GM12878 (cell line): Measurements from ENCODE around the gene HOXB3. TPM values are rescaled to one million over a fixed set of nuclear protein-coding genes. Genes with fewer than 3 reads are reported as not detected.

Source experiments
- ATAC-seq: fragments of 200-7000 bp; cut with Tn5 transposase; 3 replicates; pipeline ENCODE4 v1.9.1; 2020; ENCODE audit warnings: mild to moderate bottlenecking, moderate library complexity
- BruUV-seq: library from RNA; stranded (reverse); fragments of 400-500 nt; replicated peaks from 2 replicates; lab custom pipeline; 2021; lab: Mats Ljungman, UMichigan
- CTCF ChIA-PET: fragments of 300-600 bp; sonication (Branson Sonifier 250); formaldehyde crosslinking; extraction: SDS; loops from one replicate; lab custom pipeline; 2021; ENCODE audit warnings: inconsistent platforms; lab: Yijun Ruan, JAX
- POLR2A ChIA-PET: fragments of 350-600 bp; formaldehyde crosslinking; extraction: SDS; loops from one replicate; lab custom pipeline; 2021; ENCODE audit warnings: inconsistent platforms; lab: Charles Lee
- RAD21 ChIA-PET: fragments of 300-600 bp; sonication (Branson Sonifier 250); formaldehyde crosslinking; loops from one replicate; lab custom pipeline; 2023; ENCODE audit warnings: antibody characterized with exemption; ENCODE audit not compliant: unreplicated experiment; lab: Charles Lee
- SMC1A ChIA-PET: fragments of 300-600 bp; sonication (Branson Sonifier 250); formaldehyde crosslinking; loops from one replicate; lab custom pipeline; 2023; ENCODE audit not compliant: unreplicated experiment, uncharacterized antibody; lab: Charles Lee
- DNase-seq: peaks from one replicate; pipeline ENCODE4 v3.0.0-alpha.2; 2011; ENCODE audit warnings: low read depth, low spot score
- FAIRE-seq: peaks from 3 replicates; lab custom pipeline; 2011; peaks lifted over from hg19 to GRCh38; lab: Jason Lieb, UNC
- H2AFZ ChIP-seq: 2 replicates; pipeline ENCODE4 v1.6.0; 2011; ENCODE audit warnings: low read depth, low read length, control low read depth; ENCODE audit not compliant: control insufficient read depth
- H3K27ac ChIP-seq: 2 replicates; pipeline ENCODE4 v1.5.1; 2011; ENCODE audit warnings: control low read depth; ENCODE audit not compliant: control insufficient read depth, insufficient read depth
- H3K27me3 ChIP-seq, 2 experiments: replicated peaks in 1 of 2; 2 replicates each; pipeline versions ENCODE4 v1.6.0 to v1.6.1; 2011; ENCODE audit warnings: low read length in 1 of 2; ENCODE audit not compliant: control insufficient read depth in 2 of 2, insufficient read depth in 2 of 2
- H3K36me3 ChIP-seq, 2 experiments: 2 replicates each; pipeline ENCODE4 v1.5.1; 2011; ENCODE audit warnings: low read length in 1 of 2; ENCODE audit not compliant: control insufficient read depth in 2 of 2, insufficient read depth in 2 of 2
- H3K4me1 ChIP-seq: 2 replicates; pipeline ENCODE4 v1.6.1; 2011; ENCODE audit warnings: mild to moderate bottlenecking, low read length, moderate library complexity, mixed read lengths; ENCODE audit not compliant: control insufficient read depth, insufficient read depth
- H3K4me2 ChIP-seq: 2 replicates; pipeline ENCODE4 v1.6.0; 2011; ENCODE audit warnings: control low read depth; ENCODE audit not compliant: control insufficient read depth, insufficient read depth
- H3K4me3 ChIP-seq: fragments of 200-600 bp; sonication (generic); 2 replicates; pipeline ENCODE4 v1.5.1; 2016
- H3K79me2 ChIP-seq: 2 replicates; pipeline ENCODE4 v1.6.0; 2011; ENCODE audit warnings: low read length; ENCODE audit not compliant: control insufficient read depth, insufficient read depth
- H3K9ac ChIP-seq: 2 replicates; pipeline ENCODE4 v1.8.0; 2011; ENCODE audit warnings: low read length, control low read depth, mixed read lengths; ENCODE audit not compliant: control insufficient read depth, insufficient read depth
- H3K9me3 ChIP-seq: replicated peaks from 3 replicates; pipeline ENCODE4 v1.5.1; 2011; ENCODE audit warnings: mild to moderate bottlenecking, low read length; ENCODE audit not compliant: control insufficient read depth, insufficient read depth
- H4K20me1 ChIP-seq: 2 replicates; pipeline ENCODE4 v1.6.0; 2011; ENCODE audit not compliant: control insufficient read depth, insufficient read depth
- EGR1 ChIP-seq, 2 experiments: IDR thresholded peaks; 1 replicate in 1 of 2; 2 replicates in 1 of 2; pipeline ENCODE4 v1.6.1; 2011 to 2012; ENCODE audit warnings: low read depth in 2 of 2, low read length in 2 of 2, borderline replicate concordance in 1 of 2, mild to moderate bottlenecking in 1 of 2, moderate library complexity in 1 of 2
- HDGF ChIP-seq: fragments of 450-650 bp; IDR thresholded peaks from 2 replicates; pipeline ENCODE4 v1.6.1; 2016; ENCODE audit warnings: antibody characterized with exemption
- IKZF1 ChIP-seq: fragments of 450-650 bp; conservative IDR thresholded peaks from 2 replicates; pipeline ENCODE4 v1.6.1; 2017; ENCODE audit warnings: antibody characterized with exemption, mild to moderate bottlenecking
- KLF5 ChIP-seq: fragments of 450-650 bp; IDR thresholded peaks from 2 replicates; pipeline ENCODE4 v1.6.1; 2014; ENCODE audit warnings: mild to moderate bottlenecking; ENCODE audit not compliant: partially characterized antibody
- NFIC ChIP-seq: IDR thresholded peaks from 2 replicates; pipeline ENCODE4 v1.6.1; 2012; ENCODE audit warnings: low read depth, mild to moderate bottlenecking, inconsistent platforms, low read length, moderate library complexity
- NFXL1 ChIP-seq: fragments of 450-650 bp; IDR thresholded peaks from 2 replicates; pipeline ENCODE4 v1.6.1; 2017; ENCODE audit warnings: antibody characterized with exemption, mild to moderate bottlenecking, borderline replicate concordance
- NKRF ChIP-seq: fragments of 450-650 bp; conservative IDR thresholded peaks from 2 replicates; pipeline ENCODE4 v1.6.1; 2017; ENCODE audit warnings: mild to moderate bottlenecking, moderate library complexity
- NR2C2 ChIP-seq: IDR thresholded peaks from 2 replicates; pipeline ENCODE4 v1.6.1; 2011; ENCODE audit warnings: borderline replicate concordance, low read depth; ENCODE audit not compliant: control insufficient read depth, insufficient read length
- POLR2AphosphoS2 ChIP-seq: IDR thresholded peaks from 2 replicates; pipeline ENCODE4 v1.6.1; 2011; ENCODE audit warnings: low read depth, mild to moderate bottlenecking, low read length, improper control_type of control experiment, moderate library complexity
- POLR2AphosphoS5 ChIP-seq: IDR thresholded peaks from 2 replicates; pipeline ENCODE4 v1.6.1; 2011; ENCODE audit warnings: mild to moderate bottlenecking, low read length, inconsistent platforms
- SMAD1 ChIP-seq: fragments of 450-650 bp; IDR thresholded peaks from 2 replicates; pipeline ENCODE4 v1.6.1; 2018; ENCODE audit warnings: mild to moderate bottlenecking, low read depth; ENCODE audit not compliant: partially characterized antibody
- SRF ChIP-seq, 2 experiments: IDR thresholded peaks; 2 replicates each; pipeline ENCODE4 v1.6.1; 2011; ENCODE audit warnings: low read depth in 2 of 2, low read length in 2 of 2, mild to moderate bottlenecking in 1 of 2, moderate library complexity in 1 of 2
- STAT1 ChIP-seq: fragments of 450-650 bp; conservative IDR thresholded peaks from 2 replicates; pipeline ENCODE4 v1.6.1; 2014; ENCODE audit warnings: antibody characterized with exemption, mild to moderate bottlenecking
- TARDBP ChIP-seq: IDR thresholded peaks from 2 replicates; pipeline ENCODE4 v1.6.1; 2016; ENCODE audit warnings: borderline replicate concordance
- TCF12 ChIP-seq: IDR thresholded peaks from 2 replicates; pipeline ENCODE4 v1.6.1; 2011; ENCODE audit warnings: low read depth, mild to moderate bottlenecking, low read length
- WRNIP1 ChIP-seq: IDR thresholded peaks from 2 replicates; pipeline ENCODE4 v1.6.1; 2011; ENCODE audit warnings: low read depth, low read length, improper control_type of control experiment, borderline replicate concordance
- ZBTB4 ChIP-seq: fragments of 450-650 bp; formaldehyde crosslinking; IDR thresholded peaks from 2 replicates; pipeline ENCODE4 v1.4.0; 2022; ENCODE audit warnings: mild to moderate bottlenecking, moderate library complexity
- WGBS: methylation state at CpG from one replicate; pipeline ENCODE4 v1.1.6; 2016; ENCODE audit warnings: low lambda C conversion rate; ENCODE audit not compliant: insufficient replicate concordance, insufficient coverage; ENCODE audit errors: missing lambda C conversion rate; 5-methylcytosine and 5-hydroxymethylcytosine counted together
- in situ Hi-C: fragments of 300-500 bp; cut with MboI; formaldehyde crosslinking; loops from 9 replicates; pipeline ENCODE4 v1.14.3; 2018; ENCODE audit warnings: mixed read lengths
- intact Hi-C: fragments of 100-400 bp; cut with micrococcal nuclease; formaldehyde crosslinking; loops from one replicate; pipeline ENCODE4 v1.14.2; 2022; ENCODE audit not compliant: unreplicated experiment
- polyA plus RNA-seq, 11 experiments: library from polyadenylated mRNA; depleted of rRNA in 4 of 11; unstranded in 6 of 11; stranded (reverse) in 5 of 11; fragments of >200 nt; fragmentation: Nextera tagmentation in 4 of 11; fragmentation: Illumina TruSeq in 1 of 11; extraction: Ambion mirVana in 4 of 11; extraction: Trizol in 1 of 11; gene quantifications; 1 replicate in 1 of 11; 2 replicates in 10 of 11; pipeline versions ENCODE4 v1.2.1 to v1.2.3, GENCODE V29; 2011 to 2016; ENCODE audit warnings: inconsistent platforms in 2 of 11, missing spikeins in 2 of 11, low read depth in 1 of 11
- total RNA-seq, 4 experiments: library from RNA; depleted of rRNA in 3 of 4; stranded (reverse); fragments of >200 nt in 3 of 4; fragmentation: Illumina TruSeq in 1 of 4; extraction: Trizol in 1 of 4; gene quantifications; 2 replicates each; pipeline versions ENCODE4 v1.2.1 to v1.2.3, GENCODE V29; 2013 to 2021

HOXB3 gene
- total and polyA plus RNA-seq, 10 of the 15 experiments (the other 5 are each of a cell fraction or from before 2014, with no cell fraction given) = 0.19 to 7.7 (median 2.9) TPM

DNA sequence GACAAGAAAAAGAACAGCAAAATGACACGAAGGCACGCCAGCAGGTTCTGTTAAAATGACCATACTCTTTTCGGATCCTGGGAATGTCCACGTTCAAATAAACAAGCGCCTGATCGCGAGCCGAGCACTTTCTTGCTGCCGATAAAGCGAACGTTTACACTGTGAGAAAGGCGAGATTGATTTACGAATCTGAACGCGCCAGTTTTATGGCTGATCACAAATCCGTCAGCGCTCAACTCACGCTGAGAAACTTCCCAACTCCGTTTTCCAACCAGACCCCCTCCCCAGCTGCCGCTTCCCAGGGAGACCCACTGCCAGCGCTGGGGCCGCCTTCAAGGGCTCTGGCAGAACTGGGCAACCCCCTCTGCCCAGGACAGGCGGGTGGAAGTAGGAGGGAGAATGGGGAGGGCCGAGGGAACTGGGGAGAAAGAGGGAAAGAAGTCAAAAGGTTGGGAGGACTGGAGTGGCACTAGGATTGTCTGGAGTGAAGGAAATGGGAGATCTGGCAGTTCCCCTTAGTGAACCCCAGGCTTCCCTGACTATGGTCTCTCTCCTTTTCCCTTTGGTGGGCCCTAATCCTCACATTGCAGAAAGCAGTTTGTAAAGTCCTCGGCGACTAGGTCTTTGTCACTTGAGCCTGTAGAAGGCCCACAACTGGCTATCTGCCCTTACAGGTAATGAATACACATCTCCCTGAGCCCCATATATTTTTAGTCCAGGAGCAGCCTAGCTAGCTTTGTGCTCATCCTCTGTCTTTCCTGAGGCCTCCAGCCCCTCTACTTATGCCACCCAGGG, 18.8 kb downstream of the HOXB3 start:
- ChIA-PET CTCF (interaction anchor here (1.5 kb wide), 1 partner anchor 49 kb away, joined by 3 read pairs; no protein-coding TSS in a partner anchor), RAD21 (no interaction called here), POLR2A (no interaction called here), SMC1A (interaction anchor here (2.0 kb wide), 1 partner anchor 79 kb away, joined by 5 read pairs; no protein-coding TSS in a partner anchor)
- ATAC-seq = no peak
- H3K4me3 ChIP-seq = no peak overlapping the region
- H2AFZ ChIP-seq = no peak overlapping the region
- TF ChIP-seq TCF12 (no peak), WRNIP1 (no peak), ZBTB4 (CRISPR knock-in tag) (no peak), POLR2AphosphoS5 (no peak), TARDBP (no peak), KLF5 (no peak), NKRF (no peak), IKZF1 (no peak), SRF (IDR thresholded peaks at IDR 0.05; ENCODE audit: low read depth in 2 of 2, low read length in 2 of 2) (no peak), EGR1 (IDR thresholded peaks at IDR 0.05; ENCODE audit: borderline replicate concordance in 1 of 2, low read depth in 2 of 2, low read length in 2 of 2) (no peak), POLR2AphosphoS2 (no peak), HDGF (no peak), NFXL1 (no peak), STAT1 (no peak), NFIC (no peak), SMAD1 (no peak), NR2C2 (no peak)
- BruUV-seq = no TSS peak
- H3K9me3 ChIP-seq = no peaks in the 10 kb centered on the region
- no peaks in the 10 kb centered on the region for H3K79me2 ChIP-seq
- H3K36me3 ChIP-seq = no peaks in the 10 kb centered on the region; a peak in 1 of 4 replicates
- H3K27me3 ChIP-seq = no peaks in the 10 kb centered on the region
- H3K9ac ChIP-seq = no peak overlapping the region
- no peak for DNase-seq
- FAIRE-seq = no peak
- no peak overlapping the region for H3K27ac ChIP-seq
- intact Hi-C loops (no loop called here), in situ Hi-C loops (no loop called here)
- WGBS = 84% methylated on average over 26 of the region's 26 CpGs
- H4K20me1 ChIP-seq = no peaks in the 10 kb centered on the region
- no peak overlapping the region for H3K4me2 ChIP-seq
- H3K4me1 ChIP-seq = peaks cover 6% of the 10 kb centered on the region
